Measurements from ENCODE around the gene ARID5B.

- TF ChIP-seq CTCF (conservative IDR thresholded peaks at IDR 0.05; ENCODE audit: low read depth in 2 of 2) (no peak), EZH2 (IDR thresholded peaks at IDR 0.05; ENCODE audit: low read depth, unreplicated experiment) (no peak), EZH2phosphoT487 (IDR thresholded peaks at IDR 0.05; ENCODE audit: unreplicated experiment) (no peak), POLR2AphosphoS5 (IDR thresholded peaks at IDR 0.05; ENCODE audit: low read depth) (no peak), STAT1 (IDR thresholded peaks at IDR 0.05; ENCODE audit: unreplicated experiment) (no peak), NANOG (IDR thresholded peaks at IDR 0.05; ENCODE audit: borderline replicate concordance) (no peak), JUNB (IDR thresholded peaks at IDR 0.05; ENCODE audit: unreplicated experiment) (no peak), ZNF114 (CRISPR knock-in tag; IDR thresholded peaks at IDR 0.05) (no peak), ZNF331 (CRISPR knock-in tag; IDR thresholded peaks at IDR 0.05; ENCODE audit: low read depth) (no peak)
- TF ChIP-seq, protein P1, sequence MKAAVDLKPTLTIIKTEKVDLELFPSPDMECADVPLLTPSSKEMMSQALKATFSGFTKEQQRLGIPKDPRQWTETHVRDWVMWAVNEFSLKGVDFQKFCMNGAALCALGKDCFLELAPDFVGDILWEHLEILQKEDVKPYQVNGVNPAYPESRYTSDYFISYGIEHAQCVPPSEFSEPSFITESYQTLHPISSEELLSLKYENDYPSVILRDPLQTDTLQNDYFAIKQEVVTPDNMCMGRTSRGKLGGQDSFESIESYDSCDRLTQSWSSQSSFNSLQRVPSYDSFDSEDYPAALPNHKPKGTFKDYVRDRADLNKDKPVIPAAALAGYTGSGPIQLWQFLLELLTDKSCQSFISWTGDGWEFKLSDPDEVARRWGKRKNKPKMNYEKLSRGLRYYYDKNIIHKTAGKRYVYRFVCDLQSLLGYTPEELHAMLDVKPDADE (IDR thresholded peaks at IDR 0.05) = no peak
- TF ChIP-seq, protein P2, sequence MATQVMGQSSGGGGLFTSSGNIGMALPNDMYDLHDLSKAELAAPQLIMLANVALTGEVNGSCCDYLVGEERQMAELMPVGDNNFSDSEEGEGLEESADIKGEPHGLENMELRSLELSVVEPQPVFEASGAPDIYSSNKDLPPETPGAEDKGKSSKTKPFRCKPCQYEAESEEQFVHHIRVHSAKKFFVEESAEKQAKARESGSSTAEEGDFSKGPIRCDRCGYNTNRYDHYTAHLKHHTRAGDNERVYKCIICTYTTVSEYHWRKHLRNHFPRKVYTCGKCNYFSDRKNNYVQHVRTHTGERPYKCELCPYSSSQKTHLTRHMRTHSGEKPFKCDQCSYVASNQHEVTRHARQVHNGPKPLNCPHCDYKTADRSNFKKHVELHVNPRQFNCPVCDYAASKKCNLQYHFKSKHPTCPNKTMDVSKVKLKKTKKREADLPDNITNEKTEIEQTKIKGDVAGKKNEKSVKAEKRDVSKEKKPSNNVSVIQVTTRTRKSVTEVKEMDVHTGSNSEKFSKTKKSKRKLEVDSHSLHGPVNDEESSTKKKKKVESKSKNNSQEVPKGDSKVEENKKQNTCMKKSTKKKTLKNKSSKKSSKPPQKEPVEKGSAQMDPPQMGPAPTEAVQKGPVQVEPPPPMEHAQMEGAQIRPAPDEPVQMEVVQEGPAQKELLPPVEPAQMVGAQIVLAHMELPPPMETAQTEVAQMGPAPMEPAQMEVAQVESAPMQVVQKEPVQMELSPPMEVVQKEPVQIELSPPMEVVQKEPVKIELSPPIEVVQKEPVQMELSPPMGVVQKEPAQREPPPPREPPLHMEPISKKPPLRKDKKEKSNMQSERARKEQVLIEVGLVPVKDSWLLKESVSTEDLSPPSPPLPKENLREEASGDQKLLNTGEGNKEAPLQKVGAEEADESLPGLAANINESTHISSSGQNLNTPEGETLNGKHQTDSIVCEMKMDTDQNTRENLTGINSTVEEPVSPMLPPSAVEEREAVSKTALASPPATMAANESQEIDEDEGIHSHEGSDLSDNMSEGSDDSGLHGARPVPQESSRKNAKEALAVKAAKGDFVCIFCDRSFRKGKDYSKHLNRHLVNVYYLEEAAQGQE (IDR thresholded peaks at IDR 0.05; ENCODE audit: unreplicated experiment) = no peak
These were observed 9.5 kb upstream of the ARID5B start for GRCh38 chr10:61891906-61892585.

All from GM23338 (cell line).